NT2/D1 (cell line): Measurements from ENCODE around the gene PLXNA4.

Experiments
- DNase-seq: peaks from one replicate; pipeline ENCODE4 v3.0.0-alpha.2; 2011; ENCODE audit warnings: low read depth, low spot score
- H3K27me3 ChIP-seq: 2 replicates; pipeline ENCODE4 v1.6.0; 2011; ENCODE audit warnings: mild to moderate bottlenecking; ENCODE audit not compliant: insufficient read length, insufficient read depth
- H3K36me3 ChIP-seq: 2 replicates; pipeline ENCODE4 v1.6.1; 2011; ENCODE audit warnings: mild to moderate bottlenecking, low read length, mixed read lengths; ENCODE audit not compliant: insufficient read depth, insufficient read length
- H3K4me1 ChIP-seq: 2 replicates; pipeline ENCODE4 v1.5.1; 2011; ENCODE audit not compliant: insufficient read depth, insufficient read length
- H3K4me3 ChIP-seq: 2 replicates; pipeline ENCODE4 v1.5.1; 2011; ENCODE audit warnings: low read depth; ENCODE audit not compliant: insufficient read length
- H3K9ac ChIP-seq: 2 replicates; pipeline ENCODE4 v1.6.0; 2011; ENCODE audit warnings: low read depth; ENCODE audit not compliant: insufficient read length
- H3K9me3 ChIP-seq: 2 replicates; pipeline ENCODE4 v1.5.1; 2011; ENCODE audit warnings: mild to moderate bottlenecking, low read length; ENCODE audit not compliant: insufficient read depth
- SUZ12 ChIP-seq: IDR thresholded peaks from 2 replicates; pipeline ENCODE4 v1.6.1; 2011; ENCODE audit not compliant: insufficient read length, insufficient read depth; ENCODE audit errors: extremely low read depth
- YY1 ChIP-seq: IDR thresholded peaks from 2 replicates; pipeline ENCODE4 v1.6.1; 2011; ENCODE audit not compliant: insufficient read length, insufficient read depth
- ZNF274 ChIP-seq: IDR thresholded peaks from 2 replicates; pipeline ENCODE4 v1.6.1; 2011; ENCODE audit warnings: mild to moderate bottlenecking, low read depth, low read length

PLXNA4 gene

GRCh38 chr7:132084776-132085388 is 491.4 kb downstream of the PLXNA4 start:
- H3K36me3 ChIP-seq: no peaks in the 10 kb centered on the region
- TF ChIP-seq YY1 (no peak), ZNF274 (no peak), SUZ12 (no peak)
- DNase-seq: no peak
- no peaks in the 10 kb centered on the region for H3K27me3 ChIP-seq
- H3K4me1 ChIP-seq: no peaks in the 10 kb centered on the region
- H3K9me3 ChIP-seq: 0 out of 2 replicates have a peak, but pooled peaks cover 4% of the 10 kb centered on the region
- no peak overlapping the region for H3K4me3 ChIP-seq
- H3K9ac ChIP-seq: no peak overlapping the region

DNA sequence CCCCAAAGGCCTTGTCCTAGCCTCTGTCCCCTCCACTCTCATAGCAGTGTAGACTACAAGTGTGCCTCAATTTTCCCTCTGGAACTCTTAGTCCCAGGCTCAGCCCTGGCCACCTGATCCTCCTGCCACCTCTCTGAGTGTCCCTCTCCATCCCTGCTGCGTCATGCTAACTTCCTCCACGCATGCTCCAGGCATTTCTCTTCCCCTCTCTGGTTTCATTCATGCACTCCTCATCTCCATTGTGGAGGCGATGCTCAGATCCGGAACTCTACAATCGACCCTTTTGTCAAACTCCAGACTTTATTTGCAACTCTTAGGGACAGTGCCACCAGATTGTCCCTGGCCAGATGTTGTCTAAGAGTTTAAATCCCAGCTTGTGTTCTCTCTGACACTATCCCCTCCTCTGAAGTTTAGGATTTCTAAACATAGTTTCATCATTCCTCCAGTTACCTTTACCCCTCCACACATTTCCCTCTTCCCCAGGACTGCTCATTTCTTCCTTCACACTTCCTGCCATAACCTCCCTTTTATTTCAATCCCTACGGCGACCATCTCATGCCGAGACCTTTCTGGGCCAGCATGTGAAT is 492.6 kb downstream of the PLXNA4 start:
- Histone ChIP-seq H3K27me3 (no peaks in the 10 kb centered on the region), H3K36me3 (no peaks in the 10 kb centered on the region), H3K9ac (no peak overlapping the region), H3K9me3 (0 out of 2 replicates have a peak, but pooled peaks cover 4% of the 10 kb centered on the region), H3K4me3 (no peak overlapping the region), H3K4me1 (no peaks in the 10 kb centered on the region)
- no peak for DNase-seq
- TF ChIP-seq SUZ12 (no peak), YY1 (no peak), ZNF274 (no peak)

GRCh38 chr7:132083126-132083525 is 493.1 kb downstream of the PLXNA4 start:
- 0 out of 2 replicates have a peak, but pooled peaks cover 4% of the 10 kb centered on the region for H3K9me3 ChIP-seq
- no peaks in the 10 kb centered on the region for H3K4me1 ChIP-seq
- no peaks in the 10 kb centered on the region for H3K36me3 ChIP-seq
- no peak overlapping the region for H3K4me3 ChIP-seq
- H3K9ac ChIP-seq: no peak overlapping the region
- H3K27me3 ChIP-seq: no peaks in the 10 kb centered on the region
- TF ChIP-seq SUZ12: no peak
- TF ChIP-seq YY1: no peak
- DNase-seq: no peak

GRCh38 chr7:132082394-132082793 is 493.9 kb downstream of the PLXNA4 start:
- Histone ChIP-seq H3K4me3 (no peak overlapping the region), H3K9me3 (0 out of 2 replicates have a peak, but pooled peaks cover 4% of the 10 kb centered on the region), H3K4me1 (no peaks in the 10 kb centered on the region), H3K9ac (no peak overlapping the region), H3K36me3 (no peaks in the 10 kb centered on the region), H3K27me3 (no peaks in the 10 kb centered on the region)
- TF ChIP-seq SUZ12 (no peak), ZNF274 (no peak), YY1 (no peak)
- DNase-seq: no peak

- Histone ChIP-seq H3K36me3 (no peaks in the 10 kb centered on the region), H3K9ac (no peak overlapping the region), H3K27me3 (no peaks in the 10 kb centered on the region), H3K9me3 (0 out of 2 replicates have a peak, but pooled peaks cover 4% of the 10 kb centered on the region), H3K4me3 (no peak overlapping the region), H3K4me1 (no peaks in the 10 kb centered on the region)
- no peak for DNase-seq
- no peak for TF ChIP-seq YY1
- no peak for TF ChIP-seq SUZ12
- TF ChIP-seq ZNF274: no peak
Measured at GRCh38 chr7:132081686-132082085, 494.6 kb downstream of the PLXNA4 start.

- Histone ChIP-seq H3K4me1 (no peaks in the 10 kb centered on the region), H3K36me3 (no peaks in the 10 kb centered on the region), H3K27me3 (no peaks in the 10 kb centered on the region), H3K9me3 (0 out of 2 replicates have a peak, but pooled peaks cover 4% of the 10 kb centered on the region), H3K9ac (no peak overlapping the region), H3K4me3 (no peak overlapping the region)
- DNase-seq: no peak
- TF ChIP-seq SUZ12 (no peak), YY1 (no peak), ZNF274 (no peak)
Measured at GRCh38 chr7:132080967-132081668, 495.2 kb downstream of the PLXNA4 start.

DNA sequence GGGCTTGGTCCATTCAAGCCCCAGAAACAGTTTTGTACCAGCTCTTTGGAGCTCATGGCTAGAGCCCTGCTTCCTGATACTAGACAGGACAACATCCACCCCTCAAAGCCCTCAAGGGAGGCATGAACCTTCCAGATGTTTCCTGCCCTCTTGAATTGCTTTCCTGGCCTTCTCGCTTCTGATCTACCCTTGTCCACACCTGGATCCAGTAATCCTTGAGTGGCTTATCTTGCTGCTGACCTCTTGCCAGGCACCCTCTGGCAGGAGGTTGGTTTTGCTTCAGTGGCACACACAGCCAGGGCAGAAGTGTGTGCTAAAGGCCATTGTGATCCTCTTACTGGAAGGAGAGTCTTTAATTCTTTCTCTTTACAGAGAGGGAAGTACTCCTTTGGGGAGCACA is 495.8 kb downstream of the PLXNA4 start:
- no peak for DNase-seq
- H3K4me3 ChIP-seq: no peak overlapping the region

More for the DNA sequence above, 495.8 kb downstream of the PLXNA4 start:
- H3K4me1 ChIP-seq: no peaks in the 10 kb centered on the region
- 0 out of 2 replicates have a peak, but pooled peaks cover 4% of the 10 kb centered on the region for H3K9me3 ChIP-seq
- TF ChIP-seq SUZ12 (no peak), ZNF274 (no peak), YY1 (no peak)
- no peak overlapping the region for H3K9ac ChIP-seq
- H3K36me3 ChIP-seq: no peaks in the 10 kb centered on the region
- no peaks in the 10 kb centered on the region for H3K27me3 ChIP-seq
